ENCODE data around the gene KIAA1671. TPM values are rescaled to one million over a fixed set of nuclear protein-coding genes. Genes with fewer than 3 reads are reported as not detected.

KIAA1671 gene
- total RNA-seq, 1 donor from 2014 or later: 62.1 TPM

- TF ChIP-seq, protein P1, sequence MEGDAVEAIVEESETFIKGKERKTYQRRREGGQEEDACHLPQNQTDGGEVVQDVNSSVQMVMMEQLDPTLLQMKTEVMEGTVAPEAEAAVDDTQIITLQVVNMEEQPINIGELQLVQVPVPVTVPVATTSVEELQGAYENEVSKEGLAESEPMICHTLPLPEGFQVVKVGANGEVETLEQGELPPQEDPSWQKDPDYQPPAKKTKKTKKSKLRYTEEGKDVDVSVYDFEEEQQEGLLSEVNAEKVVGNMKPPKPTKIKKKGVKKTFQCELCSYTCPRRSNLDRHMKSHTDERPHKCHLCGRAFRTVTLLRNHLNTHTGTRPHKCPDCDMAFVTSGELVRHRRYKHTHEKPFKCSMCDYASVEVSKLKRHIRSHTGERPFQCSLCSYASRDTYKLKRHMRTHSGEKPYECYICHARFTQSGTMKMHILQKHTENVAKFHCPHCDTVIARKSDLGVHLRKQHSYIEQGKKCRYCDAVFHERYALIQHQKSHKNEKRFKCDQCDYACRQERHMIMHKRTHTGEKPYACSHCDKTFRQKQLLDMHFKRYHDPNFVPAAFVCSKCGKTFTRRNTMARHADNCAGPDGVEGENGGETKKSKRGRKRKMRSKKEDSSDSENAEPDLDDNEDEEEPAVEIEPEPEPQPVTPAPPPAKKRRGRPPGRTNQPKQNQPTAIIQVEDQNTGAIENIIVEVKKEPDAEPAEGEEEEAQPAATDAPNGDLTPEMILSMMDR (IDR thresholded peaks at IDR 0.05; ENCODE audit: unreplicated experiment): no peak
- Mint-ChIP-seq H3K27ac (peak overlapping the region; percentile 5), H3K36me3 (ENCODE audit: insufficient read depth) (no peaks in the 10 kb centered on the region), H3K4me3 (ENCODE audit: low read depth) (no peak overlapping the region), H3K27me3 (peaks cover 6% of the 10 kb centered on the region), H3K4me1 (ENCODE audit: low read depth) (no peaks in the 10 kb centered on the region), H3K9me3 (ENCODE audit: low read depth) (peaks cover 4% of the 10 kb centered on the region)
- no peak for DNase-seq (ENCODE audit: low spot score, unreplicated experiment)
These were observed 26.1 kb upstream of the KIAA1671 start for GRCh38 chr22:24926428-24926725.

- DNase-seq (ENCODE audit: low spot score, unreplicated experiment): no peak
- Mint-ChIP-seq H3K9me3 (ENCODE audit: low read depth) (peaks cover 4% of the 10 kb centered on the region), H3K27ac (no peak overlapping the region), H3K4me1 (ENCODE audit: low read depth) (no peaks in the 10 kb centered on the region), H3K36me3 (ENCODE audit: insufficient read depth) (no peaks in the 10 kb centered on the region), H3K4me3 (ENCODE audit: low read depth) (no peak overlapping the region), H3K27me3 (peaks cover 6% of the 10 kb centered on the region)
- TF ChIP-seq, protein P1 (IDR thresholded peaks at IDR 0.05; ENCODE audit: unreplicated experiment): no peak
These were observed 25.5 kb upstream of the KIAA1671 start for GRCh38 chr22:24926849-24927579.

- Mint-ChIP-seq H3K27ac (no peak overlapping the region), H3K4me1 (ENCODE audit: low read depth) (no peaks in the 10 kb centered on the region), H3K9me3 (ENCODE audit: low read depth) (peaks cover 4% of the 10 kb centered on the region)
These were observed 24.2 kb upstream of the KIAA1671 start for GRCh38 chr22:24928322-24928721.

DNA sequence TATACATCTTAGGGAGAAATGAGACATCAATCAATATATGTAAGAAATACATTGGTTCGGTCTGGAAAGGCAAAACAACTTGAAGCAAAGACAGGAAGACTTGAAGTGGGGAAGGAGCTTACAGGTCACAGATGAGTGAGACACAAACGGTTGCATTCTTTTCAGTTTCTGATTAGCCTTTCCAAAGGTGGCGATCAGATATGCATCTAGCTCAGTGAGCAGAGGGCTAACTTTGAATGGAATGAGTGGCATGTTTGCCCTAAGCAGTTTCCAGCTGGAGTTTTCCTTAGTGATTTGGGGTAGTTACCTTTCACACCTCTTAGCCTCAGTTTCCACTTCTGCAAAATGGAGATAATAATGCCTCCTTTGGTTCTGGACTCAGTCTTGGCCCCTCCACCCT is 21.8 kb upstream of the KIAA1671 start:
- peaks cover 4% of the 10 kb centered on the region for H3K9me3 Mint-ChIP-seq (ENCODE audit: low read depth)
- peaks cover 6% of the 10 kb centered on the region for H3K27me3 Mint-ChIP-seq
- no peak overlapping the region for H3K27ac Mint-ChIP-seq
- TF ChIP-seq, protein P1 (IDR thresholded peaks at IDR 0.05; ENCODE audit: unreplicated experiment): no peak
- no peaks in the 10 kb centered on the region for H3K36me3 Mint-ChIP-seq (ENCODE audit: insufficient read depth)
- DNase-seq (ENCODE audit: low spot score, unreplicated experiment): no peak
- H3K4me1 Mint-ChIP-seq (ENCODE audit: low read depth): no peaks in the 10 kb centered on the region
- no peak overlapping the region for H3K4me3 Mint-ChIP-seq (ENCODE audit: low read depth)

More at GRCh38 chr22:24928322-24928721, 24.2 kb upstream of the KIAA1671 start:
- no peak overlapping the region for H3K4me3 Mint-ChIP-seq (ENCODE audit: low read depth)
- peaks cover 6% of the 10 kb centered on the region for H3K27me3 Mint-ChIP-seq
- DNase-seq (ENCODE audit: low spot score, unreplicated experiment): no peak
- TF ChIP-seq, protein P1 (IDR thresholded peaks at IDR 0.05; ENCODE audit: unreplicated experiment): no peak
- H3K36me3 Mint-ChIP-seq (ENCODE audit: insufficient read depth): no peaks in the 10 kb centered on the region

- TF ChIP-seq, protein P1 (IDR thresholded peaks at IDR 0.05; ENCODE audit: unreplicated experiment): no peak
These were observed 16.6 kb upstream of the KIAA1671 start for GRCh38 chr22:24935771-24936483.

More at GRCh38 chr22:24935771-24936483, 16.6 kb upstream of the KIAA1671 start:
- no peaks in the 10 kb centered on the region for H3K4me1 Mint-ChIP-seq (ENCODE audit: low read depth)
- H3K36me3 Mint-ChIP-seq (ENCODE audit: insufficient read depth): no peaks in the 10 kb centered on the region
- no peak for DNase-seq (ENCODE audit: low spot score, unreplicated experiment)
- H3K27ac Mint-ChIP-seq: no peak overlapping the region
- H3K27me3 Mint-ChIP-seq: no peaks in the 10 kb centered on the region
- H3K9me3 Mint-ChIP-seq (ENCODE audit: low read depth): no peaks in the 10 kb centered on the region
- no peak overlapping the region for H3K4me3 Mint-ChIP-seq (ENCODE audit: low read depth)
